Right lobe of liver (tissue), 6 donors: ENCODE data around the gene ANAPC2. TPM values are rescaled to one million over a fixed set of nuclear protein-coding genes. Genes with fewer than 3 reads are reported as not detected.
A peak's percentile ranks its signal among the peaks of the same experiment; 100 is the strongest.

Experiments
- ATAC-seq, 4 donors: fragments of 200-7000 bp; cut with Tn5 transposase; one replicate each; pipeline ENCODE4 v1.9.1; 2020; ENCODE audit warnings: mild to moderate bottlenecking in 4 of 4, moderate library complexity in 4 of 4
- DNase-seq, 3 donors: peaks; one replicate each; pipeline ENCODE4 v3.0.0-alpha.2; 2020
- H3K27ac ChIP-seq, 3 donors: fragments of 200-600 bp; one replicate each; pipeline ENCODE4 v1.8.0; 2022
- H3K27me3 ChIP-seq, 2 donors: fragments of 200-600 bp; one replicate each; pipeline ENCODE4 v1.8.0; 2022
- H3K36me3 ChIP-seq, 4 donors: fragments of 200-600 bp; sonication (generic) in 1 of 4; one replicate each; pipeline versions ENCODE4 v1.5.1 to v1.8.0; 2017 to 2022; ENCODE audit warnings: control low read depth in 1 of 4
- H3K4me1 ChIP-seq, 4 donors: fragments of 200-600 bp; sonication (generic) in 1 of 4; one replicate each; pipeline versions ENCODE4 v1.5.1 to v1.8.0; 2017 to 2022; ENCODE audit warnings: control low read depth in 1 of 4
- H3K4me3 ChIP-seq, 3 donors: fragments of 200-600 bp; one replicate each; pipeline ENCODE4 v1.8.0; 2022
- H3K9me3 ChIP-seq, 4 donors: fragments of 200-600 bp; sonication (generic) in 1 of 4; one replicate each; pipeline versions ENCODE4 v1.5.1 to v1.8.0; 2017 to 2022; ENCODE audit warnings: control low read depth in 1 of 4
- CTCF ChIP-seq, 4 donors: fragments of 200-600 bp in 3 of 4; fragments of 450-650 bp in 1 of 4; IDR thresholded peaks; one replicate each; pipeline versions ENCODE4 v1.5.1 to v1.8.0; 2016 to 2022; ENCODE audit warnings: antibody characterized with exemption in 4 of 4, mild to moderate bottlenecking in 2 of 4
- POLR2A ChIP-seq: fragments of 450-650 bp; IDR thresholded peaks from one replicate; pipeline ENCODE4 v1.6.1; 2017; ENCODE audit warnings: antibody characterized with exemption, mild to moderate bottlenecking
- WGBS: methylation state at CpG from one replicate; pipeline ENCODE4 v1.1.6; 2018; ENCODE audit warnings: low coverage, low lambda C conversion rate; ENCODE audit not compliant: insufficient coverage; ENCODE audit errors: missing lambda C conversion rate; 5-methylcytosine and 5-hydroxymethylcytosine counted together
- intact Hi-C, 2 donors: fragments of 100-400 bp; cut with DNase I; formaldehyde crosslinking; loops; one replicate each; pipeline versions ENCODE4 v1.11.2 to v1.14.1; 2022
- total RNA-seq, 6 experiments: library from RNA; depleted of rRNA in 2 of 6; stranded (reverse); fragments of >200 nt in 2 of 6; fragmentation: NEBNext Ultra II Directional in 3 of 6; extraction: Animal tissue kit (Norgen Biotek cat#: 25700) in 3 of 6; gene quantifications; one replicate each; pipeline versions ENCODE4 v1.1.0 to v1.2.4, GENCODE V29; 2016 to 2023
- donor health status: DM: no; HTN: yes; CAD: no.
- donor health status: DM: no; HTN: no; CAD: no.
- donor health status: DM: no; HTN: no; CAD: no.
- donor health status: DM: no; HTN: yes; CAD: no.
- donor health status: DM: no; HTN: yes; CAD: no.

ANAPC2 gene
- total RNA-seq, 6 experiments from 2014 or later: 16.1 to 36.5 (median 27.9) TPM

DNA sequence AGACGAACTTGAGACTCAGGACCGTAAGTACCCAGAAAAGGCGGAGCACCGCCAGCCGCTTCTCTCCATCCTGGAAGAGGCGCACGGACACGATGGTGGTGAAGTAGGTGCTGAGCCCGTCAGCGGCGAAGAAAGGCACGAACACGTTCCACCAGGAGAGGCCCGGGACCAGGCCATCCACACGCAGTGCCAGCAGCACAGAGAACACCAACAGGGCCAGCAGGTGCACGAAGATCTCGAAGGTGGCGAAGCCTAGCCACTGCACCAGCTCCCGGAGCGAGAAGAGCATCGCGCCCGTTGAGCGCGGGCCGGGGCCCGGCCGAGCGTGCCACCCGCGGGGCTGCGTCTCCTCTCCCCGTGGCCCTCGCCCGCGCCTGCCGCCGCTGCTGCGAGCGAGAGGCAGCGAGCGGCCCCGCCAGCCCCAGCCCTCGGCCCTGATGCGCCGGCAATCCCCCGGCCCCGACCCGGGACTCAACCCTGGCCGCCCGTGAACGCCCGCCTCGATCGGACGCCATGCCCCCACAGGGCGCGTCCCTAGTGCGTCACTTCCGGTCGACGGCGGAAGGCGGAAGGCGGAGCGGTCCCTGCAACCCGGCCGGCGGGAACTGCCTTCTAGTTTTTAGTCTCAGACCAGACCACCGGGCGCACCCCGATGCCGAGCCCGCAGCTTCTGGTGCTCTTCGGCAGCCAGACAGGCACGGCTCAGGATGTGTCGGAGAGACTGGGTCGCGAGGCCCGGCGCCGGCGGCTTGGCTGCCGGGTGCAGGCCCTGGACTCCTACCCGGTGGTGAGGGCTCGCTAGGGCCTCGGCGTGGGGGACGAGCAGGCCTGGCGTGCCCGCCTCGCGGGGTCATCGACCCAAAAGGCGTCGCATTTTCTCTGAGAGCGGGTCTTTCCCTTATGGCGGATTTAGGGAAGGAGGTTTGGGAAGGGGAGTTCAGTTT lies 17.0 kb upstream of the ANAPC2 start, which contains the start of the genes NDOR1 and TMEM203:
Gene NDOR1, plus strand, starts transcription at position 575 of the 944 bp plus-strand sequence. Its CDS starts 78 bp downstream, at position 653.
Gene TMEM203, minus strand, starts transcription at position 523 of the 944 bp plus-strand sequence. Its CDS starts 234 bp downstream, at position 289.
- Histone ChIP-seq H3K4me3 (peak within 1 kb of the TSS; percentile 97 to 100 (median 99)), H3K9me3 (no peaks in the 10 kb centered on the region), H3K36me3 (no peaks in the 10 kb centered on the region), H3K4me1 (peaks cover 0 to 49% (median 22%) of the 10 kb centered on the region in 4 donors), H3K27me3 (no peaks in the 10 kb centered on the region), H3K27ac (peak within 1 kb of the TSS; percentile 54 to 80 (median 66))
- intact Hi-C loops: no loop called here
- WGBS: 0% methylated on average over 12 of the region's 98 CpGs
- TF ChIP-seq POLR2A: peak; percentile 79
- TF ChIP-seq CTCF (IDR thresholded peaks at IDR 0.05): no peak
- DNase-seq: peak; percentile 95 to 96 (median 96)
- peak; percentile 39 to 57 (median 45) for ATAC-seq

GRCh38 chr9:137204731-137205125 lies 16.4 kb upstream of the ANAPC2 start:
- H3K4me3 ChIP-seq: peak overlapping the region; percentile 97 to 100 (median 99)
- ATAC-seq (no peak), DNase-seq (no peak)
- H3K27ac ChIP-seq: peak overlapping the region in 2 of 3 donors; percentile 54 to 80
- H3K27me3 ChIP-seq: no peaks in the 10 kb centered on the region
- peaks cover 0 to 49% (median 22%) of the 10 kb centered on the region in 4 donors for H3K4me1 ChIP-seq
- no peaks in the 10 kb centered on the region for H3K9me3 ChIP-seq
- H3K36me3 ChIP-seq: no peaks in the 10 kb centered on the region
- intact Hi-C loops: no loop called here
- 14% methylated on average over 19 of the region's 21 CpGs for WGBS
- no peak for TF ChIP-seq CTCF (IDR thresholded peaks at IDR 0.05)
- TF ChIP-seq POLR2A: no peak

DNA sequence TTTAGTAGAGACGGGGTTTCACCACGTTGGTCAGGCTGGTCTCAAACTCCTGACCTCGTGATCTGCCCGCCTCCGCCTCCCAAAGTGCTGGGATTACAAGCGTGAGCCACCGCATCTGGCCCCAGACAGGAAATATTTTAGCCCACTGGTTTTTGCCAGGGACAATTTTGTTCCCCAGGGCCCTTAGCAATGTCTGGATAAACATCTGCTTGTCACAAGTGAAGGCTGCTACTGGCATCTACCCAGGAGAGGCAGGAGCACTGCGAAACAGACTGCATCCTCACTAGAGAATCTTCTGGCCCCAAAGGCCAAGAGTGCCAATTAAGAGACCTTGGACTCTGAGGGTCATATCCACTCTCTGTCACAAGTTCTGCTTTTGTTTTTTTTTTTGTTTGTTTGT lies 14.6 kb upstream of the ANAPC2 start:
- DNase-seq: no peak
- no peaks in the 10 kb centered on the region for H3K27me3 ChIP-seq
- no peaks in the 10 kb centered on the region for H3K9me3 ChIP-seq
- intact Hi-C loops: no loop called here
- H3K4me1 ChIP-seq: peaks cover 0 to 59% (median 22%) of the 10 kb centered on the region in 4 donors
- no peak overlapping the region for H3K4me3 ChIP-seq
- ATAC-seq: no peak
- no peaks in the 10 kb centered on the region for H3K36me3 ChIP-seq
- WGBS: 7% methylated on average over 5 of the region's 8 CpGs
- peak overlapping the region in 1 of 3 donors; percentile 84 for H3K27ac ChIP-seq
- no peak for TF ChIP-seq POLR2A
- no peak for TF ChIP-seq CTCF (IDR thresholded peaks at IDR 0.05)

- peak overlapping the region; percentile 18 to 84 (median 74) for H3K27ac ChIP-seq
Measured at GRCh38 chr9:137201205-137201868, 13.0 kb upstream of the ANAPC2 start.

More at GRCh38 chr9:137201205-137201868, 13.0 kb upstream of the ANAPC2 start:
- Histone ChIP-seq H3K9me3 (no peaks in the 10 kb centered on the region), H3K36me3 (no peaks in the 10 kb centered on the region), H3K4me3 (peak overlapping the region; percentile 35 to 73 (median 48)), H3K27me3 (no peaks in the 10 kb centered on the region), H3K4me1 (peaks cover 0 to 69% (median 25%) of the 10 kb centered on the region in 4 donors)
- ATAC-seq: no peak
- TF ChIP-seq CTCF (IDR thresholded peaks at IDR 0.05) (no peak), POLR2A (no peak)
- no peak for DNase-seq
- intact Hi-C loops: no loop called here
- 14% methylated on average over 11 of the region's 23 CpGs for WGBS
